Measurements from ENCODE around the gene CENPN. TPM values are rescaled to one million over a fixed set of nuclear protein-coding genes. Genes with fewer than 3 reads are reported as not detected.

CENPN gene
- total and polyA plus RNA-seq, 2 of the 13 experiments (the other 11 are each of a cell fraction or from before 2014, with no cell fraction given) = 29.7 to 129 TPM

DNA sequence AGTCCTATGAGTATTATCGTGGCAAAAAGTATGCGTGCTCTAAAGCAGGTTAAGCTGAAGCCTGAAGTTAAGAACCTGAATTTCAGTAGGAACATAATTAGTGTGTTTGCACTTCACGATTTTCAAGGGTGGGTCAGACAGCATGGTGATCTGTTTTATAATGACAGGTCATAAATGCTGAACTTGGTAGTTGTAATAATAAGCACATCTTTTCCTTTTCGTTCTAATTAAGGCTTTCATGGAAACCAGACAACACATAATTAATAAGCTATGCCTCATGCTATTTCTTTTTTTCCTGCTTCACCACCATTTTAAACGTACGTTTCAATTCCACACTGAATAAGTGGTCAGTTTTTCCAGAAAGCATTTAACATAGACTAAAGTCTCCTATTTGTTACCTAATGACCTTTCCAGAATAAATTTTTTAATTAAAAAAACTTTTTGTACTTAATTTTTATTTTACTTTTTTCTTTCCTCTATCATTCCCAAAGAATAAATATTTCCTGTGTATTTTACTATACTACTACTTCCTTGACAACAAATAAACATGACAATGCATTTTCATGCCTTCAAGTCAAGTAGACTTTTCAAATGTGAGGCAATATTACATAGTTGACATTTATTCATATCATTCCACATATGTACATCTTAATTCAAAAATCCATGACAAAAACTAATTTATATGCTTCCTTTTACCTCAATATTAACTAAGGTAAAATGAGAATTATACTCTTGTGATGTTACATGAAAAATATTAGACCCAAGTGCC lies 22.7 kb upstream of the CENPN start:
- Histone ChIP-seq H3K27me3 (ENCODE audit: control insufficient read depth in 1 of 2, insufficient read depth in 2 of 2, low read length in 2 of 2) (no peaks in the 10 kb centered on the region), H3K4me2 (ENCODE audit: low read depth, low read length) (no peak overlapping the region), H3K79me2 (ENCODE audit: insufficient read depth, low read length) (peaks cover 54% of the 10 kb centered on the region), H3K27ac (ENCODE audit: extremely low read length, insufficient read depth, low read length) (no peak overlapping the region), H3K4me3 (replicated peaks in 1 of 3; ENCODE audit: insufficient read depth in 1 of 3, low read depth in 2 of 3, low read length in 3 of 3) (no peak overlapping the region), H3K36me3 (replicated peaks in 1 of 2; ENCODE audit: control insufficient read depth in 1 of 2, insufficient read depth in 2 of 2, low read length in 2 of 2) (peaks cover 3 to 6% of the 10 kb centered on the region in 2 experiments; a peak in 4 of 5 replicates), H3K9me3 (ENCODE audit: low read length) (no peaks in the 10 kb centered on the region), H2AFZ (ENCODE audit: low read length) (no peak overlapping the region), H3K9ac (ENCODE audit: insufficient read depth, low read depth, low read length) (no peak overlapping the region), H4K20me1 (ENCODE audit: insufficient read depth, low read length) (no peaks in the 10 kb centered on the region), H3K4me1 (ENCODE audit: insufficient read depth, low read length) (peaks cover 49% of the 10 kb centered on the region)
- no TSS peak for BruUV-seq (replicated peaks)
- TF ChIP-seq MAFK (conservative IDR thresholded peaks at IDR 0.05 in 1 of 2, IDR thresholded peaks at IDR 0.05 in 1 of 2; ENCODE audit: low read length in 2 of 2) (0 out of 4 replicates have a peak, but pooled peaks of 1 of the 2 experiments have one; percentile 14), ZNF746 (CRISPR knock-in tag; IDR thresholded peaks at IDR 0.05) (no peak), HOXA5 (CRISPR knock-in tag; IDR thresholded peaks at IDR 0.05) (no peak), HNRNPK (IDR thresholded peaks at IDR 0.05; ENCODE audit: low read depth, low read length, poor library complexity, severe bottlenecking) (no peak)
- TF ChIP-seq, protein P1, sequence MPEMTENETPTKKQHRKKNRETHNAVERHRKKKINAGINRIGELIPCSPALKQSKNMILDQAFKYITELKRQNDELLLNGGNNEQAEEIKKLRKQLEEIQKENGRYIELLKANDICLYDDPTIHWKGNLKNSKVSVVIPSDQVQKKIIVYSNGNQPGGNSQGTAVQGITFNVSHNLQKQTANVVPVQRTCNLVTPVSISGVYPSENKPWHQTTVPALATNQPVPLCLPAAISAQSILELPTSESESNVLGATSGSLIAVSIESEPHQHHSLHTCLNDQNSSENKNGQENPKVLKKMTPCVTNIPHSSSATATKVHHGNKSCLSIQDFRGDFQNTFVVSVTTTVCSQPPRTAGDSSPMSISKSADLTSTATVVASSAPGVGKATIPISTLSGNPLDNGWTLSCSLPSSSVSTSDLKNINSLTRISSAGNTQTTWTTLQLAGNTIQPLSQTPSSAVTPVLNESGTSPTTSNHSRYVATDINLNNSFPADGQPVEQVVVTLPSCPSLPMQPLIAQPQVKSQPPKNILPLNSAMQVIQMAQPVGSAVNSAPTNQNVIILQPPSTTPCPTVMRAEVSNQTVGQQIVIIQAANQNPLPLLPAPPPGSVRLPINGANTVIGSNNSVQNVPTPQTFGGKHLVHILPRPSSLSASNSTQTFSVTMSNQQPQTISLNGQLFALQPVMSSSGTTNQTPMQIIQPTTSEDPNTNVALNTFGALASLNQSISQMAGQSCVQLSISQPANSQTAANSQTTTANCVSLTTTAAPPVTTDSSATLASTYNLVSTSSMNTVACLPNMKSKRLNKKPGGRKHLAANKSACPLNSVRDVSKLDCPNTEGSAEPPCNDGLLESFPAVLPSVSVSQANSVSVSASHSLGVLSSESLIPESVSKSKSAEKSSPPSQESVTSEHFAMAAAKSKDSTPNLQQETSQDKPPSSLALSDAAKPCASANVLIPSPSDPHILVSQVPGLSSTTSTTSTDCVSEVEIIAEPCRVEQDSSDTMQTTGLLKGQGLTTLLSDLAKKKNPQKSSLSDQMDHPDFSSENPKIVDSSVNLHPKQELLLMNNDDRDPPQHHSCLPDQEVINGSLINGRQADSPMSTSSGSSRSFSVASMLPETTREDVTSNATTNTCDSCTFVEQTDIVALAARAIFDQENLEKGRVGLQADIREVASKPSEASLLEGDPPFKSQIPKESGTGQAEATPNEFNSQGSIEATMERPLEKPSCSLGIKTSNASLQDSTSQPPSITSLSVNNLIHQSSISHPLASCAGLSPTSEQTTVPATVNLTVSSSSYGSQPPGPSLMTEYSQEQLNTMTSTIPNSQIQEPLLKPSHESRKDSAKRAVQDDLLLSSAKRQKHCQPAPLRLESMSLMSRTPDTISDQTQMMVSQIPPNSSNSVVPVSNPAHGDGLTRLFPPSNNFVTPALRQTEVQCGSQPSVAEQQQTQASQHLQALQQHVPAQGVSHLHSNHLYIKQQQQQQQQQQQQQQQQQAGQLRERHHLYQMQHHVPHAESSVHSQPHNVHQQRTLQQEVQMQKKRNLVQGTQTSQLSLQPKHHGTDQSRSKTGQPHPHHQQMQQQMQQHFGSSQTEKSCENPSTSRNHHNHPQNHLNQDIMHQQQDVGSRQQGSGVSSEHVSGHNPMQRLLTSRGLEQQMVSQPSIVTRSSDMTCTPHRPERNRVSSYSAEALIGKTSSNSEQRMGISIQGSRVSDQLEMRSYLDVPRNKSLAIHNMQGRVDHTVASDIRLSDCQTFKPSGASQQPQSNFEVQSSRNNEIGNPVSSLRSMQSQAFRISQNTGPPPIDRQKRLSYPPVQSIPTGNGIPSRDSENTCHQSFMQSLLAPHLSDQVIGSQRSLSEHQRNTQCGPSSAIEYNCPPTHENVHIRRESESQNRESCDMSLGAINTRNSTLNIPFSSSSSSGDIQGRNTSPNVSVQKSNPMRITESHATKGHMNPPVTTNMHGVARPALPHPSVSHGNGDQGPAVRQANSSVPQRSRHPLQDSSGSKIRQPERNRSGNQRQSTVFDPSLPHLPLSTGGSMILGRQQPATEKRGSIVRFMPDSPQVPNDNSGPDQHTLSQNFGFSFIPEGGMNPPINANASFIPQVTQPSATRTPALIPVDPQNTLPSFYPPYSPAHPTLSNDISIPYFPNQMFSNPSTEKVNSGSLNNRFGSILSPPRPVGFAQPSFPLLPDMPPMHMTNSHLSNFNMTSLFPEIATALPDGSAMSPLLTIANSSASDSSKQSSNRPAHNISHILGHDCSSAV (CRISPR knock-in tag; IDR thresholded peaks at IDR 0.05; ENCODE audit: borderline replicate concordance) = no peak
- TF ChIP-seq, protein P2, sequence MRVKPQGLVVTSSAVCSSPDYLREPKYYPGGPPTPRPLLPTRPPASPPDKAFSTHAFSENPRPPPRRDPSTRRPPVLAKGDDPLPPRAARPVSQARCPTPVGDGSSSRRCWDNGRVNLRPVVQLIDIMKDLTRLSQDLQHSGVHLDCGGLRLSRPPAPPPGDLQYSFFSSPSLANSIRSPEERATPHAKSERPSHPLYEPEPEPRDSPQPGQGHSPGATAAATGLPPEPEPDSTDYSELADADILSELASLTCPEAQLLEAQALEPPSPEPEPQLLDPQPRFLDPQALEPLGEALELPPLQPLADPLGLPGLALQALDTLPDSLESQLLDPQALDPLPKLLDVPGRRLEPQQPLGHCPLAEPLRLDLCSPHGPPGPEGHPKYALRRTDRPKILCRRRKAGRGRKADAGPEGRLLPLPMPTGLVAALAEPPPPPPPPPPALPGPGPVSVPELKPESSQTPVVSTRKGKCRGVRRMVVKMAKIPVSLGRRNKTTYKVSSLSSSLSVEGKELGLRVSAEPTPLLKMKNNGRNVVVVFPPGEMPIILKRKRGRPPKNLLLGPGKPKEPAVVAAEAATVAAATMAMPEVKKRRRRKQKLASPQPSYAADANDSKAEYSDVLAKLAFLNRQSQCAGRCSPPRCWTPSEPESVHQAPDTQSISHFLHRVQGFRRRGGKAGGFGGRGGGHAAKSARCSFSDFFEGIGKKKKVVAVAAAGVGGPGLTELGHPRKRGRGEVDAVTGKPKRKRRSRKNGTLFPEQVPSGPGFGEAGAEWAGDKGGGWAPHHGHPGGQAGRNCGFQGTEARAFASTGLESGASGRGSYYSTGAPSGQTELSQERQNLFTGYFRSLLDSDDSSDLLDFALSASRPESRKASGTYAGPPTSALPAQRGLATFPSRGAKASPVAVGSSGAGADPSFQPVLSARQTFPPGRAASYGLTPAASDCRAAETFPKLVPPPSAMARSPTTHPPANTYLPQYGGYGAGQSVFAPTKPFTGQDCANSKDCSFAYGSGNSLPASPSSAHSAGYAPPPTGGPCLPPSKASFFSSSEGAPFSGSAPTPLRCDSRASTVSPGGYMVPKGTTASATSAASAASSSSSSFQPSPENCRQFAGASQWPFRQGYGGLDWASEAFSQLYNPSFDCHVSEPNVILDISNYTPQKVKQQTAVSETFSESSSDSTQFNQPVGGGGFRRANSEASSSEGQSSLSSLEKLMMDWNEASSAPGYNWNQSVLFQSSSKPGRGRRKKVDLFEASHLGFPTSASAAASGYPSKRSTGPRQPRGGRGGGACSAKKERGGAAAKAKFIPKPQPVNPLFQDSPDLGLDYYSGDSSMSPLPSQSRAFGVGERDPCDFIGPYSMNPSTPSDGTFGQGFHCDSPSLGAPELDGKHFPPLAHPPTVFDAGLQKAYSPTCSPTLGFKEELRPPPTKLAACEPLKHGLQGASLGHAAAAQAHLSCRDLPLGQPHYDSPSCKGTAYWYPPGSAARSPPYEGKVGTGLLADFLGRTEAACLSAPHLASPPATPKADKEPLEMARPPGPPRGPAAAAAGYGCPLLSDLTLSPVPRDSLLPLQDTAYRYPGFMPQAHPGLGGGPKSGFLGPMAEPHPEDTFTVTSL (CRISPR knock-in tag; IDR thresholded peaks at IDR 0.05; ENCODE audit: borderline replicate concordance) = no peak
- intact Hi-C loops (cut with micrococcal nuclease; ENCODE audit: unreplicated experiment) (no loop called here), in situ Hi-C loops (cut with HindIII; ENCODE audit: extremely low pct_ligation_motif_present, low pct_unique_long_range_greater_than_20kb) (no loop called here)
- 95% methylated on average over 6 of the region's 6 CpGs for WGBS (ENCODE audit: low lambda C conversion rate)
- no peak for ATAC-seq
- ChIA-PET POLR2A (no interaction called here), CTCF (ENCODE audit: low intra/inter-chr PET ratio, low total read pairs) (no interaction called here)
- no peak for FAIRE-seq
- no peak for DNase-seq (ENCODE audit: low spot score)

Measured in HepG2 (cell line).